DND-41 (cell line): ENCODE data around the gene PHB1.

Source experiments
- ATAC-seq: fragments of 200-7000 bp; cut with Tn5 transposase; 3 replicates; pipeline ENCODE4 v1.9.1; 2021; ENCODE audit warnings: low read depth; ENCODE audit not compliant: insufficient read depth
- DNase-seq: peaks from one replicate; pipeline ENCODE4 v3.0.0-alpha.2; 2020
- H2AFZ ChIP-seq: 2 replicates; pipeline ENCODE4 v1.6.0; 2012; ENCODE audit warnings: low read depth, low read length
- H3K27ac ChIP-seq: 2 replicates; pipeline ENCODE4 v1.5.1; 2012; ENCODE audit warnings: low read length, inconsistent platforms
- H3K27me3 ChIP-seq: fragments of 200-600 bp; sonication (generic); 2 replicates; pipeline ENCODE4 v1.6.0; 2012; ENCODE audit warnings: low read length, mild to moderate bottlenecking, inconsistent platforms; ENCODE audit not compliant: insufficient read depth, poor library complexity
- H3K36me3 ChIP-seq: 2 replicates; pipeline ENCODE4 v1.5.1; 2012; ENCODE audit warnings: low read length, inconsistent platforms; ENCODE audit not compliant: insufficient read depth
- H3K4me1 ChIP-seq: 2 replicates; pipeline ENCODE4 v1.5.1; 2012; ENCODE audit warnings: mild to moderate bottlenecking, low read length; ENCODE audit not compliant: insufficient read depth
- H3K4me2 ChIP-seq: 2 replicates; pipeline ENCODE4 v1.6.0; 2012; ENCODE audit warnings: mild to moderate bottlenecking, moderate library complexity, low read length, inconsistent platforms; ENCODE audit not compliant: insufficient read depth
- H3K4me3 ChIP-seq, 2 experiments: fragments of 200-600 bp in 1 of 2; shearing (Covaris generic) in 1 of 2; 2 replicates each; pipeline ENCODE4 v1.5.1; 2012 to 2016; ENCODE audit warnings: inconsistent platforms in 2 of 2, low read length in 2 of 2, mild to moderate bottlenecking in 2 of 2, low read depth in 1 of 2, moderate library complexity in 1 of 2
- H3K79me2 ChIP-seq: 2 replicates; pipeline ENCODE4 v1.6.0; 2012; ENCODE audit warnings: low read length, inconsistent platforms; ENCODE audit not compliant: insufficient read depth
- H3K9ac ChIP-seq: 2 replicates; pipeline ENCODE4 v1.6.0; 2012; ENCODE audit warnings: low read depth, mild to moderate bottlenecking, inconsistent platforms, low read length, moderate library complexity
- H3K9me3 ChIP-seq: 2 replicates; pipeline ENCODE4 v1.5.1; 2012; ENCODE audit warnings: low read length, moderate library complexity, mild to moderate bottlenecking, inconsistent platforms; ENCODE audit not compliant: insufficient read depth, severe bottlenecking
- H4K20me1 ChIP-seq: 2 replicates; pipeline ENCODE4 v1.6.0; 2012; ENCODE audit warnings: low read length; ENCODE audit not compliant: insufficient read depth
- EZH2 ChIP-seq: IDR thresholded peaks from 3 replicates; pipeline ENCODE4 v1.6.1; 2012; ENCODE audit warnings: borderline replicate concordance, low read depth, mild to moderate bottlenecking, moderate library complexity, low read length, inconsistent platforms; ENCODE audit not compliant: severe bottlenecking
- TF ChIP-seq, protein P1 (sequence below): IDR thresholded peaks from 2 replicates; pipeline ENCODE4 v1.5.1; 2012; ENCODE audit warnings: borderline replicate concordance, low read length, moderate library complexity, mild to moderate bottlenecking; ENCODE audit not compliant: poor library complexity, severe bottlenecking; ENCODE audit errors: extremely low read depth

PHB1 gene

DNA sequence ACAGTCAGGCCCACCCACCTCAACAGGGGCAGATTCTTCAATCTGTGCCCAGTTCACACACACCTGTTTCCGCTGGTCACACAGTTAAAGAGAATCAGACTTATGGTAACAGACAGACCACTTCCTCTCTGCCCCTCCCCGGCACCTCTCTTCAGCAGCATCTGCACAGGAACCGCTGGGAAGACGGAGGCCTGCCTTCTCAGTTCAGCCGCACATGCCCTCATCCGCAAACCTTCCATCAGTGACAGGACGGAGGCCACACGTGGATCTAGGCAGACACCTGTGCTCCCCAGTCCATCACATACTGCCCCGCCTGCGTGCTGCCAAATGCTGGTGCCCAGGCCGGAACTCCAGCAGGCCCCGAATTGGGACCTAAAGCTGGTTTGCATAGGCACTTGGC, 10.3 kb downstream of the PHB1 start:
- peaks cover 13% of the 10 kb centered on the region; the same call in 1 of the 2 replicates for H4K20me1 ChIP-seq
- ATAC-seq = no peak
- no peak overlapping the region for H3K9ac ChIP-seq
- H3K4me2 ChIP-seq = no peak overlapping the region
- H3K36me3 ChIP-seq = peaks cover 68% of the 10 kb centered on the region
- no peaks in the 10 kb centered on the region for H3K79me2 ChIP-seq
- DNase-seq = no peak
- H3K27ac ChIP-seq = no peak overlapping the region
- H3K27me3 ChIP-seq = no peaks in the 10 kb centered on the region
- H3K9me3 ChIP-seq = no peaks in the 10 kb centered on the region
- no peaks in the 10 kb centered on the region for H3K4me1 ChIP-seq
- TF ChIP-seq, protein P1, sequence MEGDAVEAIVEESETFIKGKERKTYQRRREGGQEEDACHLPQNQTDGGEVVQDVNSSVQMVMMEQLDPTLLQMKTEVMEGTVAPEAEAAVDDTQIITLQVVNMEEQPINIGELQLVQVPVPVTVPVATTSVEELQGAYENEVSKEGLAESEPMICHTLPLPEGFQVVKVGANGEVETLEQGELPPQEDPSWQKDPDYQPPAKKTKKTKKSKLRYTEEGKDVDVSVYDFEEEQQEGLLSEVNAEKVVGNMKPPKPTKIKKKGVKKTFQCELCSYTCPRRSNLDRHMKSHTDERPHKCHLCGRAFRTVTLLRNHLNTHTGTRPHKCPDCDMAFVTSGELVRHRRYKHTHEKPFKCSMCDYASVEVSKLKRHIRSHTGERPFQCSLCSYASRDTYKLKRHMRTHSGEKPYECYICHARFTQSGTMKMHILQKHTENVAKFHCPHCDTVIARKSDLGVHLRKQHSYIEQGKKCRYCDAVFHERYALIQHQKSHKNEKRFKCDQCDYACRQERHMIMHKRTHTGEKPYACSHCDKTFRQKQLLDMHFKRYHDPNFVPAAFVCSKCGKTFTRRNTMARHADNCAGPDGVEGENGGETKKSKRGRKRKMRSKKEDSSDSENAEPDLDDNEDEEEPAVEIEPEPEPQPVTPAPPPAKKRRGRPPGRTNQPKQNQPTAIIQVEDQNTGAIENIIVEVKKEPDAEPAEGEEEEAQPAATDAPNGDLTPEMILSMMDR = no peak
- no peak for TF ChIP-seq EZH2
- H2AFZ ChIP-seq = no peak overlapping the region
- no peak overlapping the region for H3K4me3 ChIP-seq

DNA sequence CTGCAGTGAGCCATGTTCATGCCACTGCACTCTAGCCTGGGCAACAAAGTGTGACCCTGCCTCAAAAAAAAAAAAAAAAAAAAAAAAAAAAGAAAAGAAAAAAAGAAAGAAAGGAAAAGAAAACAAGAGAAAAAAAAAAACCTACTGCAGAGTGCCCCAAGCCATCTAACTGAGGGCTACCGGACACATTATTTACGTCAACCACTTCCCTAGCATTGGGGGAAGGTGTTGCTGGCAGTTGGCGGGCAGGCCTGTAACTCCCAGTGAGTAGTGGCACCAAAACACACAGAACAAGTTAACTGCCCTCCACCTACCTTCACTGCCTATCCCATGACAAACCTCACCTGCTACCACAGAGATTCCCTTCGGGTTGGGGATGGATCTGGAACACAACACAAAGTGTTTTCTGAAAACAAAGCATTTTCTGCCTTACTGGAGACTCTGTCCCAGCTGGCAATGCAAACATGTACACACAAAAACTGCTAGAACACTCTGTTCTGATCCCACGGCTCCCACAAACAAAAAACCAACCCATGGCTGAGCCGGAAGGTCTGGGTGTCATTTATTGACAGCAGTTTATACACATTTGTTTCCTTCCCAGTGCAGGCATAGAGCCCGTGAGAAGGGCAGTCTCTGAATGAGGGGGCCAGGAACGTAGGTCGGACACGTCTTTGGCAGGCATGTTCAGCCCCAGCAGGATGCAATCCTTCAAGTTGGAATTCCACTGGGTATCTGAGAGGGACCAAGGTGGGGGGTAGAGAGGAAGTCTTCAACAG, 11.0 kb downstream of the PHB1 start:
- H3K4me2 ChIP-seq = no peak overlapping the region
- no peak for DNase-seq
- TF ChIP-seq, protein P1 = no peak
- TF ChIP-seq EZH2 = no peak
- no peaks in the 10 kb centered on the region for H3K4me1 ChIP-seq
- no peak overlapping the region for H2AFZ ChIP-seq
- peaks cover 61% of the 10 kb centered on the region for H3K36me3 ChIP-seq
- H3K27ac ChIP-seq = no peak overlapping the region
- H4K20me1 ChIP-seq = peaks cover 13% of the 10 kb centered on the region; the same call in 1 of the 2 replicates
- no peaks in the 10 kb centered on the region for H3K9me3 ChIP-seq
- H3K27me3 ChIP-seq = no peaks in the 10 kb centered on the region
- no peak for ATAC-seq
- no peak overlapping the region for H3K4me3 ChIP-seq
- no peaks in the 10 kb centered on the region for H3K79me2 ChIP-seq
- no peak overlapping the region for H3K9ac ChIP-seq

DNA sequence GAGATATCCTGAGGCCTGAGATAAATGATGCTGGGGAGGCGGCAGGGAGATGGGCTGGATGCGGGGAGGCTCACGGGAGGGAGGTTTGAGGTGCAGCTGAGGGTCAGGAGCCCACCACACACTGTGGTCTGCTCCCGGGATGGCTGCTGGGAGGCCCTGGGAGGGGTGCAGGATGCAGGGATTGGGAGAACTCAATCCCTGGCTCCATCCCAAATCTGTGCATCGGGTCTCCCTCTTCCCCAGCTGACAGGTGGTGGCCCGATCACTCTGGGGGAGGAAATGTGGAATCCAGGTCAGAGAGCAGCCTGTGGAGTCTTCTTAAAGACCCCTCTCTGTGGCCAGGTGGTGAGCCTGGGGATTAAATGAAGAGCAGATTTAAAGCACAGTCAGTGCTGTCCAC, 12.0 kb downstream of the PHB1 start:
- Histone ChIP-seq H3K9me3 (no peaks in the 10 kb centered on the region), H3K79me2 (no peaks in the 10 kb centered on the region), H2AFZ (no peak overlapping the region), H3K27ac (no peak overlapping the region), H3K4me3 (no peak overlapping the region), H4K20me1 (peaks cover 8% of the 10 kb centered on the region; the same call in 1 of the 2 replicates), H3K27me3 (no peaks in the 10 kb centered on the region), H3K4me2 (no peak overlapping the region), H3K4me1 (no peaks in the 10 kb centered on the region), H3K36me3 (peaks cover 51% of the 10 kb centered on the region), H3K9ac (no peak overlapping the region)
- TF ChIP-seq, protein P1 = no peak
- TF ChIP-seq EZH2 = no peak
- ATAC-seq = no peak
- no peak for DNase-seq
